ENCODE data around the gene MGAT5. TPM values are rescaled to one million over a fixed set of nuclear protein-coding genes. Genes with fewer than 3 reads are reported as not detected.

The MGAT5 gene
- total RNA-seq, 1 donor from 2014 or later = 60.3 TPM

GRCh38 chr2:134324947-134325346, 71.1 kb downstream of the MGAT5 start:
- DNase-seq (ENCODE audit: low spot score in 2 of 2) (no peak), FAIRE-seq (no peak)

GRCh38 chr2:134325696-134326095, 71.8 kb downstream of the MGAT5 start:
- FAIRE-seq = no peak
- DNase-seq (ENCODE audit: low spot score in 2 of 2) = no peak

GRCh38 chr2:134327367-134327766, 73.5 kb downstream of the MGAT5 start:
- FAIRE-seq (no peak), DNase-seq (ENCODE audit: low spot score in 2 of 2) (no peak)

GRCh38 chr2:134331081-134331480, 77.2 kb downstream of the MGAT5 start:
- FAIRE-seq (no peak), DNase-seq (ENCODE audit: low spot score in 2 of 2) (no peak)

DNA sequence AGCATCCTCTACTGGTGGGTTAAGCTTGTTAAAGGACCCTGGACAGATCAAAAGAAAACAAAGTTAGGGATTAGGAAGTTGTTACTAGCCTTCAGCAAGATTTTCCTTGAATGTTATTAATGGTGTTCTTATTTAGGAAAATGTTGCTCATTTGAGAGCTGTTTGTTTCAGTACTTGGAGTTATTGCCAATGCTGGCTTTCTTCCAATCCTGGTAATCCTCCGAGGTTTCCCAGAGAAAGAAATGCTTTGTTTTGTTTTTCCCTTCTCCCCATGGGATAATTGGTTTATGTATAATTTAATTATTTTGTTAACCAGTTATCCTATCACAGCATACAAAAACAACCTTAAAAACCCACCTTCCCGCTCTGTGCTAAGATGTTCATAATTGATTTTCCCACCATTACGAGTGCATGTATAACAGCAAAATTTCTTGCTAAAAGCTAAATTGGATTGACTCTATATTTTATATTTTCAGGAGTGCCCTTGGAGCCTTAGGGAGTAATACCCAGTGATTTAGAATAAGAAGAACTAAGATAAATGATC, 79.8 kb downstream of the MGAT5 start:
- DNase-seq (ENCODE audit: low spot score in 2 of 2) = peak in 1 of 2 donors; percentile 2

GRCh38 chr2:134334542-134335353, 80.9 kb downstream of the MGAT5 start:
- FAIRE-seq (no peak), DNase-seq (ENCODE audit: low spot score in 2 of 2) (no peak)

More for the DNA sequence above, 79.8 kb downstream of the MGAT5 start:
- FAIRE-seq = peak; percentile 19

DNA sequence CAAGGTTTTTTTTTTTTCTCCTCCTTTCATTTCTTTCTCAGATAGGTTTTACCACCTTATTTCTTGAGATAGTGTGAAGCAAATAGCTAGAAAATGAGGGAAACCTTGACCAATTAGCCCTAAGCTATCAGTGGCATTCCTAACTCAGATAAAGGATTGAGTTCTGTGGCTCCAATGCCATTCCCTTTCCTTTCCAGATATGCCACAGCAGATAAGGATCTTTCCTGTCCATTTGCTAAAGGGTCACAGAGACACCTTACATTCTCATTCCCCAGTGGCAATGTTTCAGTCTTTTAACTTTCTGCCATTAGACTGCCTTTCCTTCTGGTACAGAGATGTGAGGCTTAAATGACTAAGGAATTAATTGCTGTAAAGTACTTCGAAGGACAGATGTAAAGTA, 81.7 kb downstream of the MGAT5 start:
- FAIRE-seq (no peak), DNase-seq (ENCODE audit: low spot score in 2 of 2) (no peak)

DNA sequence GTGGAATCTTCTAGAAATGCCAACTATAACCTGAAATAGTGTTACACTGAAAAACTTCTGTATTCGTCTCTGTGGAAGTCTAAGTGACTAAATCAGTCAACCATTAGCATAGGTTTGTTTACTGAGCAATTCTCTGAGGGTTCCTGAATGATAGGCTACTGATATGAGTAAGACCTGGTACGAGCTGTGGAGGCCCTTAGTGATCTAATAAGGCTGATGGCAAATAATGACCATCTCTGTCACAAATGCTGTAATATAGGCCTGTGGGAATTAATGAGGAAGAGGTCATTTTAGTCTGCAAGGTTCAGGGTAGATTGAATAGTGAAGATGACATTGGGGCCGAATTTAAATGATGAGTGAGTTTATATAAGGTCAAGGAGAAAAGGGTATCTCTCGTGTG, 82.5 kb downstream of the MGAT5 start:
- no peak for DNase-seq (ENCODE audit: low spot score in 2 of 2)
- FAIRE-seq = no peak

DNA sequence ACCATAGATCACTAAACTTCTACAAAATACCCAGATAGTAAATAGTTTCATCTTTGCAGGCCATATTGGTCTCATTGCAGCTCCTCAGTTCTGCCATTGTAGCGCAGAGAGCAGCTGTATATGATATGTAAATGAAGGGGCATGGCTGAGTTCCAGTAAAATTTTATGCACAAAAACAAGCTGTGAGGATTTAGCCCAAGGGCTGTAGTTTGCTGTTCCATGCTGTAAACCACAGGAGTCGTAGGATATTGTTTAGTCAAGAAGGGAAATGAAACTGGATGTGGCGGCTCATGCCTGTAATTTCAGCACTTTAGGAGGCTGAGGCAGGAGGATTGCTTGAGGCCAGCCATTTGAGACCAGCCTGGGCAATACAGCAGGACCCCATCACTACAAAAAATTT, 83.0 kb downstream of the MGAT5 start:
- DNase-seq (ENCODE audit: low spot score in 2 of 2) (no peak), FAIRE-seq (no peak)

- FAIRE-seq = peak; percentile 33
- no peak for DNase-seq (ENCODE audit: low spot score in 2 of 2)
These were observed 83.8 kb downstream of the MGAT5 start for GRCh38 chr2:134337631-134338030.

DNA sequence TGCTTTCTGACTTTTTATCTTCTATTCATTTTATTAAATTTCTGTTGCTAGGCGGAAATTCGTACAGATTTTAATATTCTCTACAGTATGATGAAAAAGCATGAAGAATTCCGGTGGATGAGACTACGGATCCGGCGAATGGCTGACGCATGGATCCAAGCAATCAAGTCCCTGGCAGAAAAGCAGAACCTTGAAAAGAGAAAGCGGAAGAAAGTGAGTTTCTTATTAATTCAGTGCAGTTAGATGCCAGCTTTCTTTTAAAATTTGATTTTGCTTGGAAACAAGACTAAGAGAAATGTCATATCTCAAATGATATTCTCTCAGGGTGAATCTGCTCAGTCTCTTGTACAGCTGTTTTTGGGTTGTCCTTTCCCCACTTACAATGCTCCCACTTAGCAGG, 84.3 kb downstream of the MGAT5 start:
- no peak for DNase-seq (ENCODE audit: low spot score in 2 of 2)
- no peak for FAIRE-seq

- FAIRE-seq = no peak
These were observed 87.6 kb downstream of the MGAT5 start for GRCh38 chr2:134341476-134341875.

DNA sequence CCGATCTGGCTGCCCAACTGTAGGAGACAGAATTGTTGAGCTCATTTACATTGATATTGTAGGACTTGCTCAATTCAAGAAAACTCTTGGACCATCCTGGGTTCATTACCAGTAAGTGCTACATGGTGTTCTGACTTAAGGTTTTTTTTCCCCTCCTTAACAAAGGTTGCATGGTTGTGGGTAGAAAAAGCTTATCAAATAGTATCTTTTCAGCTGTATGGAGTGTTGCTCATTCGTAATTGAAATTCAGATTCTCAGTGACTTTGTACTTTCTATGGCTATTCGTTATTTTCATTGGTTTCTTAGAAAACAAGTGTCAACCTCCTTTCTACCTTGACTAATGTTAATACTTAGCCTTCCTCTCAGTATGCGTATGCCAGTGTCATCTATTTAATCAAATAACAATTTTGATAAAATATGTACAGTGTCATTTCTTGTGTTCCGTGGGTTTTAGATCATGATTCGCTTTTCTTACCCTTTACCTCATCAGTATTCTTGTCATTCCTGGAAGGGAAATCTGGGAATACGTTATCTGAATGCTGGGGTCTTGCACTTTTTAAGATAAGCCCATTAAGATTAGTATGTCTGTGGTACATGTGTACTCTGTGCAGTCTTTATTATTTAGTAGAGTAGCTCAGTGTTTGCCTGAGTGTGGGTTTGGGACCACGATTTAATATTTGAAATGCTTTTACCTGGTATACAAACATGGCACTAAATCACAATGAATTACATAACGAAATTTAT, 91.3 kb downstream of the MGAT5 start:
- DNase-seq (ENCODE audit: low spot score in 2 of 2) (no peak), FAIRE-seq (no peak)

More at GRCh38 chr2:134341476-134341875, 87.6 kb downstream of the MGAT5 start:
- DNase-seq (ENCODE audit: low spot score in 2 of 2) = no peak

- no peak for FAIRE-seq
- DNase-seq (ENCODE audit: low spot score in 2 of 2) = no peak
These were observed 92.3 kb downstream of the MGAT5 start for GRCh38 chr2:134346141-134346540.

GRCh38 chr2:134347756-134348155, 93.9 kb downstream of the MGAT5 start:
- DNase-seq (ENCODE audit: low spot score in 2 of 2) (no peak), FAIRE-seq (no peak)

DNA sequence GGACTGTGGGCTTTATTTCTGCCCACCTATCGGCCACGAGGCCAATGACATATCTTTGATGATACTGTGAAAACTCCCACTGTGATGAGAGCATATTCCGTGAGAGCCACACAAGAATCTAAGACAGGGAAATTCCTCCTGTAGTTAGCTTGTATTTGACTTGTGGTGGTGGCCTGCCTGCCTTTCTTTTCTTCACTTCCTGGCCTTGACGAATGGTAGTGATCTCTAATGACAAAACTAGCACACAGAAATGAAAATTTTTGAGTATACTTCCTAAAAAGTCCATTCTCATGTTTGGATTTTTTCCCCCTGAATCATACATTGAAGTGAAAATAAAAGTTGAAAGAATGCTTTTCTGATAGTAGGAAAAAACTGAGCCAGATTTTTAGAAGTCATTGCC, 94.4 kb downstream of the MGAT5 start:
- FAIRE-seq = no peak
- no peak for DNase-seq (ENCODE audit: low spot score in 2 of 2)

GRCh38 chr2:134348760-134349159, 94.9 kb downstream of the MGAT5 start:
- DNase-seq (ENCODE audit: low spot score in 2 of 2) = no peak
- no peak for FAIRE-seq

- FAIRE-seq (no peak), DNase-seq (ENCODE audit: low spot score in 2 of 2) (no peak)
These were observed 97.1 kb downstream of the MGAT5 start for GRCh38 chr2:134351016-134351415.

GRCh38 chr2:134351899-134352298, 98.0 kb downstream of the MGAT5 start:
- no peak for FAIRE-seq
- no peak for DNase-seq (ENCODE audit: low spot score in 2 of 2)

DNA sequence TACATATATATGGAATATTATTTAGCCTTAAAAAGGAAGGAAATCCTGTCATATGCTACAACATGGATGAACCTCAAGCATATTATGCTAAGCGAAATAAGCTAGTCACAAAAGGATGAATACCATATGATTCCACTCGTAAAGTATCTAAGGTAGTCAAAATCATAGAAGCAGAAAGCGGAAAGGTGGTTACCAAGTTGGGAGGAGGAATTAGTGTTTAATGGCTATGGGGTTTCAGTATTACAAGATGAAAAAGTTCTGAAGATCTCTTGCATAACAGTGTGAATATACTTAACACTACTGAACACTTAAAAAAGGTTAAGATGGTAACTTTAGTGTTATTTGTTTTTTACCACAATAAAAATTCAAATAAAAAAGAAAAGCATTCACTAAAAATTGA, 99.0 kb downstream of the MGAT5 start:
- FAIRE-seq (no peak), DNase-seq (ENCODE audit: low spot score in 2 of 2) (no peak)

- FAIRE-seq = no peak
- no peak for DNase-seq (ENCODE audit: low spot score in 2 of 2)
These were observed 100.7 kb downstream of the MGAT5 start for GRCh38 chr2:134354611-134355010.

GRCh38 chr2:134357814-134358213, 103.9 kb downstream of the MGAT5 start:
- FAIRE-seq (no peak), DNase-seq (ENCODE audit: low spot score in 2 of 2) (no peak)
